Fibroblast of villous mesenchyme (primary cell): ENCODE measurements around the gene KIF9. TPM values are rescaled to one million over a fixed set of nuclear protein-coding genes. Genes with fewer than 3 reads are reported as not detected.
"Not testable (repeated sequence)": the region's sequence is repeated elsewhere in the genome, so short reads cannot be mapped to it uniquely, and the experiment has no call there.

Experiments
- DNase-seq: peaks from one replicate; pipeline ENCODE4 v3.0.0-alpha.2; 2010; ENCODE audit warnings: low read depth
- H3K4me3 ChIP-seq: 2 replicates; pipeline ENCODE4 v1.5.1; 2011; ENCODE audit warnings: low read depth, mild to moderate bottlenecking, low read length
- CTCF ChIP-seq: IDR thresholded peaks from 2 replicates; pipeline ENCODE4 v1.5.1; 2012; ENCODE audit warnings: low read depth, mild to moderate bottlenecking, low read length; ENCODE audit not compliant: insufficient read depth
- total RNA-seq: library from RNA; depleted of rRNA; stranded (reverse); fragments of >200 nt; gene quantifications from 2 replicates; pipeline ENCODE4 v1.2.3, GENCODE V29; 2012

The KIF9 gene
- total RNA-seq, 1 donor, result 2.2 TPM

DNA sequence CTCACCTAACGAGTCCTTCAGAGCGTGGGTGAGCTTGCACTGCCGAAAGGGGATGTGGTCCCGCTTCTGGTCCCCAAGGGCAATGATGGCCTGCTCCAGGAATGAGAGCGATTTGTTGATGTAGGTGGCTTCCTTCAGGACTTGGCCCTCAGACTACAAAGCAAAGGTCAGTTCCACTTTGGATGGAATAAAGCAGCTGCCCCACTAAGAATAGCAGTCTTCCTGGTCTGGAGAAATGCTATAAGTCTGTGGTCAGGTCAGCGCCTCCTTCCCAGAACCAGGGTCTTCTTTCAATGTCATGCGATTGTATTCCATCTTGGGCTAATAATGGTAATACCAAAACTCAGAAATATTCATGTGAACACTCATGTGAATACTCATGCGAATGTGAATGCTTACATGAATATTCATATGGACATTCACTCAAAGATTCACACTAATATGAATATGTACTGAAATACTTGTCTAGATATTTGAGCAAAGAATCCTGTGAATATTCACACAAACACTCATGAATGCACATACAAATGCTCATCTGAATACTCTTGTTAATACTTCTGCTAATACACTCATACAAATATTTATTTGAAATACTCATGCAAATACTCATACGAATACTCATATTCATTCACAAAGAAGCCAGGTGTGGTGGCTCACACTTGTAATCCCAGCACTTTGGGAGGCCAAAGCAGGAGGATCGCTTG, 16.7 kb downstream of the KIF9 start:
- no peak for DNase-seq
- TF ChIP-seq CTCF, result no peak
- H3K4me3 ChIP-seq, result no peak overlapping the region

DNA sequence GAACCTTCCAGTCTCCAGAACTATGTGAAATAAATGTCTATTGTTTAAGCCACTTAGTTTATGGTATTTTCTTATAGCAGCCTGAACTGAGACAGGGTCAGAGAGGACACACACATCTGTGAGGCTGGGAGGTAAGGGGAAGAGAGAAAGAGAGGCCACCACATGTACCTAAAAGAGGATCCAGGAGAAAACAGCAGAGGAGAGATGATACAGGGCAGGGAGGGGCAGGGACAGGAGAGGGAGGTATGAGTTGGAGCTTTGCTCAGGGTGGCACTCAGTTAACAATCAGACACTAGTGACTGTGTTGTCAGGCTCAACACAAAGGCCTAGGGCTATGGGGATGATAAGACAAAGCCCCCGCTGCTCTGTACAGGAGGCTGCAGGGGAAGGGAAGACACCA, 17.6 kb downstream of the KIF9 start:
- H3K4me3 ChIP-seq, result no peak overlapping the region
- DNase-seq, result no peak
- TF ChIP-seq CTCF, result no peak

DNA sequence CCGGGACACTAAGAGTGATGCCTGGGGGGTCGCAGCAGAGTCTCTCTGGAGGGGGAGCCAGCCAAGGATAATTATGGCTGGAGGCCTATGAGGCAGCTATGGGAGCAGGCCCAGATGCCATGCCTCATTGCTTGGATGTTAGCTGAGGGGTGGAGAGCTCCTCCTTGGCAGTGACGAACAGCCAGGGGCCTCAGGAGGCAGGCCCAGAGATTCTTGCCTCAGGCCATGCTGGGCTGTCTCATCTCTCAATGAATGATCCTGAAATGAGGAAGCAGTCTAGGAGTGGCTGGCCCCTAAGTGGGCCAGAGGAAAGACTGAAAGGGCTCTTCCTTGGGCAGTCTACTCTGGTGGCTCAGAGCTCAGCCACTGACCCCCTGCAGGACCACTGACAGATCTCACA, 21.3 kb downstream of the KIF9 start:
- H3K4me3 ChIP-seq, result no peak overlapping the region
- TF ChIP-seq CTCF, result no peak
- no peak for DNase-seq

GRCh38 chr3:47260605-47261004, 22.0 kb downstream of the KIF9 start:
- TF ChIP-seq CTCF, result no peak
- no peak for DNase-seq
- no peak overlapping the region for H3K4me3 ChIP-seq

- no peak for TF ChIP-seq CTCF
- no peak for DNase-seq
- H3K4me3 ChIP-seq, result no peak overlapping the region
Observed at GRCh38 chr3:47259114-47259513, 23.5 kb downstream of the KIF9 start.

- H3K4me3 ChIP-seq, DNase-seq: not testable (repeated sequence)
Observed at GRCh38 chr3:47256331-47256730, 26.3 kb downstream of the KIF9 start.

GRCh38 chr3:47251689-47252088, 30.9 kb downstream of the KIF9 start:
- H3K4me3 ChIP-seq, result no peak overlapping the region
- TF ChIP-seq CTCF, result no peak
- no peak for DNase-seq

DNA sequence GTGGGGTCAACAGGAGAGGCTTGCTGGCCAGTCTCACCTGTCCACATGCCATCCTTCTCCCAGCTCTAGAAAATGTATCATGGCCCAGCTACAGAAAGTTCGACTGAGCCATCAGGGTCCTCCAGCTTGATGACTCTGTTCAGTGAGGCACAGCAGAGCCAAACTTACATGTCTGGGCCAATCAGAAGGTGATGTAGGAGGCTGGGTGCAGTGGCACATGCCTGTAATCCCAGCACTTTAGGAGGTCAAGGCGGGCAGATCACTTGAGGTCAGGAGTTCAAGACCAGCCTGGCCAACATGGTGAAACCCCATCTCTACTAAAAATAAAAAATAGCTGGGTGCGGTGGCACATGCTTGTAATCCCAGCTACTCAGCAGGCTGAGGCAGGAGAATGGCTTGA, 31.5 kb downstream of the KIF9 start:
- H3K4me3 ChIP-seq, DNase-seq: not testable (repeated sequence)
